ENCODE measurements around the gene JAZF1.
"Not testable (repeated sequence)": the region's sequence is repeated elsewhere in the genome, so short reads cannot be mapped to it uniquely, and the experiment has no call there.

JAZF1 gene

DNA sequence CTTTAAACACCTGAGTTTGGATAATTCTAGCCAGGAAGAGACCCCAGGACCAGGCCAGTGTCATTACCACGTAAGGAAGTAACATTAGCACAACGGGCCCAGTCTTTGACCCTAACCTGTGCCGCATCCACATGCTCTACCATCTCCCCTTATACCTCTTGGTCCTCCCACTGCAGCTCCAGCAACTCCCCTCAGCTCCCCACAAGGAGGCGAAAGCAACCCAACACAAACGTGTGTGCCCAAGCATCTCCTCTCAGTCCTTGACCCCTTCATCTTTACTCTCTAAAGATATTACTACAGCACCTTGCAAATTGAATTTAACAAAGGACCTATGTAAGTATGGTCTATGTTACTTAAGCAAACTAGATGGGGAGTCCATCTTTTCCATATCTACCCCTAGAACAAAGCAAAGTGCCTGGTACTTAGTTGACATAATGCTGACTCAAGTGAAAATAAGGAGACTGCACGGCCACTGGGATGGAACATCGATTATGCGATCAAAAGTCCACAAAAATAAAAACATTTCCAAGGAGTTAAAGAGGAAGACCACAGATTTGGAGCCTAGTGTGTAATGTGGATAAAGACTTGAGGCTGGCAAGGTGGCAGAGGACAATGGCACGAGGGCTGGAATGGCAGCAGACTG is 147.7 kb downstream of the JAZF1 start:
- DNase-seq: no peak

DNA sequence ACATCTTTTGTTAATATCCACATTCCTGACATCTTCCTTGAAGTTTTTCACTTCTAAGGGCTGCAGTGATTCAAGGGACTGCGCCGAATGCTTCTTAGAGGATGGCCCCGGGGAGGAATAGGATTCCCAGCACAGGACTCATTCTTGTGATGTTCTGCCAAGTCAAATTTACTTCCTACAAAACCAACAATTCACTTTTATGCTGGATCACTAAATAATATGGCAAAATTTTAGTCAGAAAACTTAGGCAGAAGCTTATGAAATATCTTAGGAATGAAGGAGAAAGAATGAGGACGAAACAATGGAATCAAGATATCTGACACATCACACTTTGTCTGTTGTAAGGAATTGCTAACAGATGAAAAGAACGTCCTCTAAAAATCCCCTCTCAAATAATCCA is 151.5 kb downstream of the JAZF1 start:
- no peak for DNase-seq

DNA sequence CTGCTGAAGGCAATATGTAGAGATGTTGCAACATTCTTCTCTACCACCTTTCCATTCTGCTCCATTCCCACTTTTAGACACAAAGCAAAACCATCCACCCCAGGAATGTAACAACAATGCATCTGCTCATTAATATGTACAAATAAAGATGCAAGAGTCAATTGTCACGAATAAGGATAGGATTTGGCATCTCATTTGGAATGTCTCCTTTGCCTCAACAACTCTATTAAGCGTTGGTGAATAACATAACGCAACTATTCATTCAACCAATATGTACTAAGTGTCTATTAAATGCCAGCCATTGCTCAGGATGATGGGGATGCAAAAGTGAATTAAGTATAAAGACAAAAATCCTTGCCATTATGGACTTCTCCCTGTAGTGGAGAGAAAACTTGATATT is 152.1 kb downstream of the JAZF1 start:
- DNase-seq: no peak

DNA sequence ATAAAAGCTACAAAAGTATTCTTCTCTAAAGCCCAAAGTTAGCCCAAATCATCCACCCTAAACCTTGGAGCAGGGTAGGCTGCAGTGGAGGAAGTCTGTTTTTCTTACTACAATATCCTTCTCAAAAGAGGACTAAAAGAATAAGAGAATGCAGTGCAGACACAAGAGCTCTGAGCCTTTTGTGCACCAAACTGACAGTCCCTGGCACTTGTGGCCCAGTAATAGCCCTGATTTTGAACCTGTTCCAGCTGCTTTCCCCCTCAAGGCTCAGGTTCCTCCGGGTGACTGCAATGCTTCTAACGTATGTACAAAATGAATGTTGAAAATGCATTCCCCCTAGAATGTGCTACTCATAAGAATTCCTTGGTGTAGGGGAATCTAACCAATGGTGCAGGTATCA is 154.4 kb downstream of the JAZF1 start:
- no peak for DNase-seq

DNA sequence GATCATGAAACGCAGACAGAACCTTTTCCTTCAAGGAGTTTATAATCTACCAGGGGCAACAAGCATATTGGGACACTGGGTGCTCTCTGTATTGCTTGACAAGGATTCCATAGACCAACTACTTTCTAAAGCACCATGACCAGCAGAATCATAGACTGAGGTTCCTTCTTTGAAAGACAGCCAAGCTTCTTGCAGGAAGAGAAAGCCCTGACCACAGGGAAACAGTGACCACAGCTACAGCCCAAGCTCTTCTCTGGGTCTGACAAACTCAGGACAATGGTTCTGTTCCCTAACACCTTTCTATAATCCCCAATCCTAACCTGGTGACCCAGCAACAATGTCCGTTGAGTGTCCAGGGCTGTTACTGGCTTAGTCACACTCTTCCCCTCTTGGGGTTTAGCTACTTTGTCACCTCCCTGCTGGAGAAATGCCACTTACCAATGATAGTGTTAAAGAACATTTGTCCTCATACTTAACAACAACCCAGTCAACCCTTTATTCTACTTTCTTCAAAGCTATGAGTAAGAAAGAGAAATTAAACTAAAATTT is 155.7 kb downstream of the JAZF1 start:
- no peak for DNase-seq

DNA sequence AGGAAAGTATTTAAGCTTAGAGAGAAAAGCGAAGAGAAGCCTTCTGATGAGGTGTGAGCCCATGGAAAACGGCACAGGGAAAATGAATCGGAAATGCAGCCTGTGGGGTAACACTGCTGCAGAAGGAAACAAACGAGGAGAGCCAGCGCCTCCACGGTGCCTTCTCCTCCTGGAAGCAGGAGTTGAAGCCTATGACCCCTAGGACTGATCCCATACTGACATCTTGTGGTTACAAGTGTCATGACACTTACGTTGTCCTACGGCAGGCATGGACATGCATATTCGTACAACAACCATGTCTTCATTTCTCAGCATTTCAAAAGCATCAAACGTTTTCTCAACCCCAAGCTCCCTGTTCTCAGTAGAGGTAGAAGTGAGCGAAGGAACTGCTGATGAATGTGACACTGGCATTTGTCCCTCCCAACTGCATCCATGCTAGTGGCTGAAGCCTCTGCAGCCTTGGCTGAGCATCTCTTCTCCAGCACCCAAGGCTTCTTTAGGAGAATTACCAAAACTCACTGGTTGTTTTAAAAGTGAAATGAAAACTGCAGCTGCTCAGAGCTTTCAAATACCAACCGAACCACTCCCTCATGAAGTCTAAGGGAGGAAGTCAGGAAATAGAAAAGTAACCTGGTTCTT is 160.2 kb downstream of the JAZF1 start:
- DNase-seq: peak; percentile 76

DNA sequence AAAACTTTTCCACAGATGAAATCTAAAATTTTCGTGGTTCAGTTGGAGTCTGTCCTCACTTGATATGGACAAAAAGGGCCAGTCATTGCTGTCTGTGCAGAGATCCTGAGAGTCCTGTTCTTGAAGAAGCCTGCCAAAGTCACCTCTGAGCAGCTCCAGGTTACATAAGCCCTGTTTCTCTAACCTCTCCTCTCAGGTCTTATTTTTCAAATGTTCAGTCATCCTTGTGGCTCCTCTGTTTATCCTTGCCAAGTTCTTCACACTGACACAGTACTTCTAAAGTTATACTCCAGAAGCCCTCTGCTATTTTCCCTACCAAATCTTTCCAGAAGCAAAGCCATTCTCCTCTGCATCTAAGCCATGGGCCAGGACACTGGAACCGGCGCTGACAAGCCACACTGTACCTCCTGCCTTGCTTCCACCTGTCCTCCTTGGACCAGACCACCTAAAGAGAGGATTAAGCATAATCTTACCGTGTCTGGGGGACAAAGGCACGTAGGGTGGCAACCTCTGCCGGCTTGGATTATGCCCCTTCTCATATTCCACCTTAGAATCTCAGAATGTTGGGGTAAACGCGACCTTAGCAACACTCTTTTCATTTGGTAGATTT is 161.6 kb downstream of the JAZF1 start:
- DNase-seq: no peak

DNA sequence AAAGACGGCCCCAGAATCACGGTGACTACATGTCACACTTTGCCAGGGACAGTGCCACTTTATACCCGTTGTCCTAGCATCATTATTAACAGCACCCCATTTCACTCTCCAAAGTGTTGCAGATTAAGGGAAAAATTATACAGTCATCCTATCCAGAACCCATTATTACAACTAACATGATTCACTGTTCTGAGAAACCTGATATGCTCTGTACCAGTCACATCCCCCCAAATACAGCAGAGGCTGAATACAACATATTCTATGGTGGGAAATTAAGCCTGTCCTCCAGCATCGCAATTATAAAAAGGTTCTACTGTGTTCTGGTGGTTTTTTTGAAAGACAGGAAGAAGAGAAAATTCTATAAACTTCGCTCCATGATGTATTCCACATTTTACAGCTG is 162.1 kb downstream of the JAZF1 start:
- no peak for DNase-seq

DNA sequence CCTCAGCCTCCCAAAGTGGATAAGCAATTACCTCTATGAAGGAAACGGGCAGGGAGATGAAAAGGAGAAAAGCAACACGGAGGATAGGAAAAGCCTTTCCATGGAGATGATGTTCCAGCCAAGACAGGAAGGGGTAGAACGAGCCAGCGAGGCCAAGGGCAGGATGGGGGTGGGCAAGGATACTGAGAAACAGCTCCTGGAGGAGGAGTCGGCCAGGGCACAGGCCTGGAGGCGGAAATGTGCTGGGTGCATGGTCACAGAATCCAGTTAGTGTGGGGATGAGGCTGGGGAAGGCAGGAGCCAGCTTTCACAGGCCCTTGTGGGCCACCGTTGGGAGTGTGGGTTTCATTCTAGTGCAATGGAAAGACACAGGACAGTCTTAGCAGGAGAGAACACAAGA is 162.6 kb downstream of the JAZF1 start:
- DNase-seq: no peak

DNA sequence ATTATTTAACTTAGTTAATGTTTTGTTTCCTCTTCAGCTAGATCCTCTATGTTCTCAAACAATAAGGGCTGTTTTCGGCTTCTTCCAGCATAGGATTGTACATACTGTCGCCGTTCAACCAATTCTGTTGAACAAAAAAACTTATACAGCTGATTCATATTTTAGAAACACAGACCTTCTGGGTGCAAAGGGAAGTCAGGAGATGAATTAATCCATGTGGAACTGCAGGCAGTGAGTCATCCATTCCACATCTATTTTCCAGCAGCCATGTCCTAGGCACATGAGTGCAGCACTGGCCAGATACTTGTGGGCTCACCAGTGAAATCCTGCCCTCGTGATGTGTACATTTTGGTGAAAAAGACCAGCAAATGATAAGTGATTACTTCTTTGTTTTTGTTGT is 163.2 kb downstream of the JAZF1 start:
- no peak for DNase-seq

DNA sequence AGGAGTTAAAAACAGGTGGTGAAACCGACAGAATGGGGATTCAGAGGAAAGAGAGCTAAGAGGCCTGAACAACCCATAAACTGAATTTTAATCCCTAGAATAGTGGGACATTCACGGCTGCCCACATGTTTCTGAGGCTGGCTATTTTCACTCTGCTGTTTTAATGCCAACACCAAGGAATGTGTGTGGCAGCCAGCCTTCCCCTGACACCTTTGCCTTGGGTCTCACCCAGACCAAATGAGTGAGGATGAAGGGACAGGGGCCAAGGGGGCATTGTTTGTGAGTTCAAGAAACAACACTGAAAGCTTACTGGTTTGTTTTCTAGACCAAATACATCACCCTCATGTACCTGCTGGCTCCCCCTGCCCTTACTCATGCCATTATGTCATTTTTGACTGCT is 164.3 kb downstream of the JAZF1 start:
- DNase-seq: no peak

DNA sequence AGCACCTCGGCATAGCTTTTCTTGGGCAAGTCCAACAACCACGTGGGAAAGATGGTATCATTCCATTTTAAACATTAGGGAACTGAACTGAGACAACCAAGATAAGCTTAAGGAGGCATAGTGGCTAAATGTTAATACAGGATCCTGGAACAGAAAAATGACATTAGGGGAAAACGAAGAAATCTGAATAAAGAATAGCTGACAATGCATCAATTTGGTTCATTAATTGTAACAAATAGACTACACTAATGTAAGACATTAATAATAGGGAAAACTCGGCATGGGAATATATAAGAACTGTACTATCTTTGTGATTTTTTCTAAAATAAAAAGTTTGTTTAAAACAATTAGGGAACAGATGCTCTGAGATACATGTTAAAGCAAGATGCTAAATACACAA is 165.4 kb downstream of the JAZF1 start:
- no peak for DNase-seq

DNA sequence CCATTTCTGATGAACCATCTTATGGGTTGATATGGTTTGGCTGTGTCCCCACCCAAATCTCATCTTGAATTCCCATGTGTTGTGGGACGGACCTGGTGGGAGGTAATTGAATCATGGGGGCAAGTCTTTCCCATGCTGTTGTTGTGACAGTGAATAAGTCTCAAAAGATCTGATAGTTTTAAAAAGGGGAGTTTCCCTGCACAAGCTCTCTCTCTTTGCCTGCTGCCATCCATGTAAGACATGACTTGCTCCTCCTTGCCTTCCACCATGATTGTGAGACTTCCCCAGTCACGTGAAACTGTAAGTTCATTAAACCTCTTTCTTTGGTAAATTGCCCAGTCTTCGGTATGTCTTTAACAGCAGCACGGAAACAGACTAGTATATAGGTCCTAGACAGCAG is 166.3 kb downstream of the JAZF1 start:
- DNase-seq: not testable (repeated sequence)

DNA sequence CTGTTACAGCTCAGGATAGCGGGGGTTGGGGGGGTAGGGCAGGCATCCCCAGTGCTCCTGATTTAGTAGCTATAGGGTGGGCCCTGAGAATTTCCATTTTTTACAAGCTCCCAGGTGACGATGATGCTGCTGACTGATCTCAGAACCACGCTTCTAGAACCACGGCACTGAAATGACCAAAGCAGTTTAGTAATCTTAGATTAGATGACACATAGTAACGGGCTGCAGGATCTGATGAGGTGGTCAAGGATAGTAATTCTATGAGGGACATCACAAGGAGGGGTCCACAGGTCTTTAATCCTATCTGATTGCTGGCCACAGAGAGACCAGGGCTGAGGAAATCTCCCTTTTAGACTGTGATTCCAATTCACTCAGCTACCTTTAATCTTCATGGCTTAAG is 167.2 kb downstream of the JAZF1 start:
- peak; percentile 15 for DNase-seq

DNA sequence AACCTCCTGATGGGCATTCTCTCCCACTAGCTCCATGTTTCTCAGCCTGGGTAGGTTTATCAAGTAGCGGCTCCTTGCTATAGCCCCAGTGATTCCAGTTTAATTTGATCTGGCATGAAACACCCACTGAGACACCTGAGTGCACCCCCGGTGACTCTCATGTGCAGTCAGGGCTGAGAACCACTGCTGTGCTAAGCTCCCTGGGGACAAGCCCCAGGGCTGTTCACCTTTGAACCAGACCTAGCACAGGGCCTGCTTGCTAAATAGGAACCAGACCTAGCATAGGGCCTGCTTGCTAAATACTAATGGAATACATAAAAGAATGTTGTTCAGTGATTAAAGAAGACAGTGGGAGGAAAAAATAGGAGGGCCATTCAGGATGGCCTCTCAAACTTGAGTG is 167.6 kb downstream of the JAZF1 start:
- DNase-seq: no peak

DNA sequence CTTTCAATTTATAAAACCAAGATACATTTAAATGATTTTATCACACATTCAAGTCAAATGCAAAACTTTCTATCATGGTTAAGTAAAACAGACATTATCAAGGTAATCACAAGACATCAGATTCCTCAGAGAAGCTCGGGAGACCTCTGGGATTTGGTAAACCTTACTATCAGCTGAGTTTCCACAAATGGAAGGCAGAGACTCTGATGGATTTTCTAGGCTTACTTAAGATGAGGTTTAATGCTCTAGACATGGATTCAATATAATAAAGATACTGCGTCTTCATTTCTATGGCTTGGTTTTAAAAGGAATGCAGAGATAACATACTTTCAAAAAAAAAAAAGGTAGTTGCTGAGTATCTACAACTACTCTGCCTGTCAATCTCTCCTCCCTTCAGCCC is 171.7 kb downstream of the JAZF1 start:
- no peak for DNase-seq

DNA sequence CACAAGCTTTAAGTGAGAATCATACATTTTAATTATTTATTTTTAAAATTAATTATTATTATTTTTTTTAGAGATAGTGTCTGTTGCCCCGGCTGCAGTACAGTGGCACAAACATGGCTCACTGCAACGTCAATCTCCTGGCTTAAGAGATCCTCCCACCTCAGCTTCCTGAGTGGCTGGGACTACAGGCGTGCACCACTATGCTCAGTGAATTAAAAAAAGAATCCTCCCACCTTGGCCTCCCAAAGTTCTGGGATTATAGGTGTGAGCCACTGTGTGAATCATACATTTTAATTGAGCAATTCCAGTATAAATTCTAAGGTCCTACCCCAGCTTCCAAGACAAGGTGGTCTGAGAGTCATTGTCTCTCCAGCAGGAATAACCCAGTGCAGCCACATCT is 172.4 kb downstream of the JAZF1 start:
- DNase-seq: no peak

DNA sequence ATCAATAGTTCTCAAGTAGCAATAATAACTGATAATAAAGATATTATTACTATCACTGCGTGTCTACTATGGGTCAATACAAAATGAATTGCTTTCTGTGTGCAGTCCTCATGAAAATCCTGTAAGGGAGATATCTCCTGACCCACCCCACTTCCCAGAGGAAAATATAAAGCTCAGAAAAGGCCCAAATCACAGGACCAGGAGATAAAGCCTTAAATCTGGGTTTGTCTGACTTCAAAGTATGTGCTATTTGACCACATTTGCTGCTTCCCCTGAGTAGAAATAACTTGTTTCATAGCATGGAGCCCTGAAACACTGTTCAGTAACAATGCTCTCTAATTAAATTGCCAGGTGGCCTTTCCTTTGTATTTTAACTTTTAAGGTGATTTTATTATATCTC is 174.1 kb downstream of the JAZF1 start:
- DNase-seq: no peak

DNA sequence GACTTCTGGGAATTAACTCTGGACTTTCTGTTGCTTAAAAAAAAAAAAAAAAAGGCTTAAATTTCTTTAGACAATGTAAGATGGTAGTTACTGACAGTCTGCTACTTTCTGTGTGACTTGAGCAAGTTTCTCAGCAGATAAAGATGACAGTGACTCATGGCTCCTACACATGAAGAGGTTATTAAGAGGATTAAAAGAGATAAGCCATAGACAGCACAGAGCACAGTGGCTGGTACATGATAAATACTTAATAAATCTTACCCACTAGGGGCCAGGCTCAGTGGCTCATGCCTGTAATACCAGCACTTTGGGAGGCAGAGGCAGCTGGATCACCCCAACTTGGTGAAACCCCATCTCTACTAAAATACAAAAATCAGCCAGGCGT is 174.8 kb downstream of the JAZF1 start:
- no peak for DNase-seq

DNA sequence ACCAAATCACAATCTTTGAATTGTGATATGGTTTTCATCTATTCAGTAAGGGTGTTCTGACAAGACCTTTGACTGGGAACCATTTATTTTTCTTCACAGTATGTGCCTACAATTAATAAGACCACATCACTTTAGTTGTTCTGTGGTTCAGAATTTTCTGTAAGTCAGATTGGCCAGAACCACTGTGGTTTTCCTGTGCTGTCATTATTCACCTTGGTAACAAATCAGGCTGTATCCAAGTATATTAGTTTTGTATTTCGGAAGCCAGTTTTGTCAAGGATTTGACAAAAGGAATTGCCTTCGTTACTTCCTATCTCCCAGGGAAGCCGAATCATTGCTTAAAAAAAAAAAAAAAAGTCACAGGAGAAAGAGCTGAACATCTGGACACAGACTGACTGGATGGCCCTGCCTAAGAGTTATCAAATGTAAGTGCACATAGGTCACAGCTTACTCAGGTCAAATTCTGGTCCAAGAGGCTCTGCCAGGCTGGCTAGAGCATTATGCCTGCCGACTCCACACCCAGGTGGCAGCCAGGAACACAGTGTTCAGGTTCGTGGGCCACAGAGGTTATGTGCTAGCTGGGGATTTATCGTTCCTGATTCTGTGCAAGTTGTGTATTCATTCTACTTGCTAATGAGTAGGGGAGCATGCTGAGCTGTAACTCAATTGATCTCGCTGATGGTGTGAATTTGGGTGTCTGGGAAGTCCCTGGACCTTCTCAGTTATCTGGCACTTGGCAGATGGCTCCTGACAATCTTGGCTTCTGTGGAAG is 175.3 kb downstream of the JAZF1 start:
- no peak for DNase-seq

DNA sequence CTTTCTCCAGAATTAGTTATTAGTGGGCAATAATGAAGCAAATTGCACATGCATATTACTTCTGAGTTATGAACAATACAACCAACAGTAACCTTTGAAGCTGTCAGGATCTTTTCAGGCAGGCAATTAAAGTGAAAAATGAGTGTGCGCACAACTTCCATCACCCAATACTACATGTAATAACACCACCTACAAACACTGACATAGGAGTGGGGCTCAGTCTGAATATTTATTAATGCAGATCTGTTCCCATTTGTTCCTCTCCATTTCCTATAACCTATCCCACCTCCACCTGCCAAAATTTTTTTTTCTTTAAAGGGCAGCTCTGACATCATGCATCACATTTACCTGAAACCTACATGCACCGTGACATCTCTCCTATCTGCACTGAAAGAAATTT is 177.2 kb downstream of the JAZF1 start:
- DNase-seq: no peak

DNA sequence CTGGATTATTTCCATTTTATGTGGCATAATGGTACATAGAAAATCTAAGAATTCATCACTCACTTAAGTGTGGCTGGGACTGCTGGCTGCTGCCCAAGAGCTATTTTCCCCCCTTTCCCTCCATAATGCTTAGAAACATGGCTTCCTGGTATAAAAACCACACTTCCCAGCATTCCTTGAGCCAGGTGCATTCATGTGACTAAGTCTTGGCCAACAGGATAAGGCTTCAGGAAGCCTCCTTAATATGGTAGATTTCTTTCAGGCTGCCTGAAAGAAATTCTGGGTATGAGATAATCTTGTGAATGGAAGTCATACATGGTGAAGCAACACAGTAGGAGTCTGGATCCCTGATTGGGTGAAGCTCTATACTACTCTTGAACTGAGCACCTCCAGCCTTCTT is 178.0 kb downstream of the JAZF1 start:
- DNase-seq: no peak

DNA sequence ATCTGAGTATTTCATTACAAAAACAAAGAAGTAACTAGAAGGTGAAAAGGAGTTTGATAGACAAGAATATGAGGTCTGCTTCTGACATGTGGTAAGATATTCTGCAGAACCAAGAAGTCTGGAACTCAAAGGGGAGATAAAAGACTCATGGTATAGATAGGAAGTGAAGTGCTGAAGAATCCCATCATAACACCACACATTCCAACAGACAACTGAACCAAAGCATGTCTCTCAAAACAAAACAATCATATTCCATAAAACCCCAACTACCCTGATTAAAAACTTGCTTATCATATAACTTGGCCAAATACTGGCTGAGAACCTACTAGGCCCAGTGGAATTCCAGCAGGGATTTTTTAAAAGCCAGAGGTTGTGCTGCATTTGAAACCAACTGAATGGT is 178.7 kb downstream of the JAZF1 start:
- DNase-seq: no peak

DNA sequence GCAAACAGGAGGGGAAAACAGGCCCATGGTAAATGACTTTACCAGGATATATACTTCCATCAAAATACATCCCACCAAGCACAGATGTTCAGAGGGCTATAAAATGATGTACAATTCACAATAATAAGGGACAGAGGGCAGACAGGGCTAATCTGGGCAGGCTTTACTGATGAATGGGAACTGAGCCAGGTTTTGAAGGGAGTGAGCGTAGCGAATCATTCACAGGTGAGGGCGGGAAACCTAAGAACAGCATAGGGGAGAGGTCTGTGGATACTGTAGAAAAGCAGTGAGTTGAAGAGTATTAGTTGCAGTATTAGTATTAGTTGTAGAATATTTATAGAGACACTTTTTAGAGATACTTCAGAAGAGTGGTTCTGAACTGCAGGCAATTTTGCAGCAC is 180.8 kb downstream of the JAZF1 start:
- no peak for DNase-seq
